ENCODE data around the gene CROCC2. TPM values are rescaled to one million over a fixed set of nuclear protein-coding genes. Genes with fewer than 3 reads are reported as not detected.

CROCC2 gene
- total RNA-seq, 3 donors from 2014 or later = 0.07 to 0.19 TPM; not detected in 1

GRCh38 chr2:240965905-240966456, 59.8 kb downstream of the CROCC2 start:
- peak in 1 of 3 donors; percentile 17 for DNase-seq

DNA sequence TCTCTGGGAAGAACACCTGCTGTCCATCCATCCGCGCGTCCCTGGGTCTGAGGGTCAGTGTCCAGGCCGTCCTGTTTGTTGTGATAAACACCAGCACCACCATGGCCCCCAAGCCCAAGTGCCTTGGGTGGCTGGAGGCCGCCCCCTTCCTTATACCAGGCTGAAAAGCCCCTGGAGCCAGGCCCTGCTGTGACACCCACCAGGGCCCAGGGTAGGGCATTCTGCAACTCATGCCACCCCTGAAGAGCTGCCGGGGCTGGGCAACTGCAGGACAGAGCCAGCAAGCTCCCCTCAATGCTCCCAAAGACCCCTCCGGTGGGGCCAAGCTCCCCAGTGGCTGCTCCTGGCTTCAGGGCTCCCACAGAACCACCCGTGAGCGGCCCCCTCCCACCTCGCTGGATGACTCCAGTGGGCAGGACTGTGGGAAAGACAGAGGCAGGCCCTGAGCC, 60.3 kb downstream of the CROCC2 start:
- no peak for TF ChIP-seq CTCF (IDR thresholded peaks at IDR 0.05)
- Histone ChIP-seq H3K4me1 (ENCODE audit: low read depth) (no peaks in the 10 kb centered on the region), H3K36me3 (ENCODE audit: low read depth) (no peaks in the 10 kb centered on the region), H3K9me3 (no peaks in the 10 kb centered on the region), H3K4me3 (no peak overlapping the region)
- DNase-seq (peak in 1 of 3 donors; percentile 6), ATAC-seq (no peak)
- intact Hi-C loops (cut with DNase I, micrococcal nuclease) = no loop called here

More at GRCh38 chr2:240965905-240966456, 59.8 kb downstream of the CROCC2 start:
- intact Hi-C loops (cut with DNase I, micrococcal nuclease) = no loop called here
- H3K36me3 ChIP-seq (ENCODE audit: low read depth) = no peaks in the 10 kb centered on the region
- H3K9me3 ChIP-seq = no peaks in the 10 kb centered on the region
- H3K4me3 ChIP-seq = no peak overlapping the region
- no peak for ATAC-seq
- no peaks in the 10 kb centered on the region for H3K4me1 ChIP-seq (ENCODE audit: low read depth)
- TF ChIP-seq CTCF (IDR thresholded peaks at IDR 0.05) = no peak

DNA sequence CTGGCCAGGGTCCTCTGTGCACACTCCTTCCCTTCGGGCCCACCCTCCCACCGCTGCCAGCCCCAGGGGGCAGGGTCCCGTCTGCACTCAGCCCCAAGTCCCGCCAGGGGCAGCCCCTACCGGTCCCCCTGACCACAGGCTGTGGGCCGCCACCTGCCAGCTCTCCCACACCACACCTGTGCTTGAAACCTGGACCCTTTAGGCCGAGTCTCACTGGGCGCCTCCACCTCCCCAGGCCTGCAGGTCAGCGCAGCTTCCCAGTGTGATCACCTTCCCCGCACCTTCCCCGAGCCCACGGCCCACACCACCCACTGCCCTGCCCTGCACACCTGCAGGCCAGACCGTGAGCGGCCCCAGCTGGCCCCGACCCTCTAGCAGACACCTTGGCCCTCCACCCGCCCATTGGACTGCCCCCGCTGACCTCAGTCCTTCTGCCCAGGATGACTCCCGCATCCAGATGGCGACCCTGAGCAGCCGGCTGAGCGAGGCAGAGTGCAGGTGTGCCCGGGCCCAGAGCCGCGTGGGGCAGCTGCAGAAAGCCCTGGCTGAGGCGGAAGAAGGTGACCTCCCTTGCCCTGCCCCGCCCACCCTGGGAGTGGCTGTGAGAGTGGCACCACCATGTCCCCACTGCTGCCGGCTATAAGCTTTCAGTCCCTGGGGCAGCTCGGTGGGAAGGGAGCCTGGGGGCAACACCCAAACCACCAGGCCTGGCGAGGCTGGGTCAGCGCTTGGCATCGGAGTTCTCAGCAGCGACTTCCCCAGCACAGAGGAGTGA, 61.0 kb downstream of the CROCC2 start:
- Histone ChIP-seq H3K4me1 (ENCODE audit: low read depth) (no peaks in the 10 kb centered on the region), H3K36me3 (ENCODE audit: low read depth) (no peaks in the 10 kb centered on the region), H3K4me3 (no peak overlapping the region), H3K9me3 (no peaks in the 10 kb centered on the region)
- intact Hi-C loops (cut with DNase I, micrococcal nuclease) = no loop called here
- peak; percentile 53 for ATAC-seq
- DNase-seq = peak in 1 of 3 donors; percentile 51
- TF ChIP-seq CTCF (IDR thresholded peaks at IDR 0.05) = no peak

DNA sequence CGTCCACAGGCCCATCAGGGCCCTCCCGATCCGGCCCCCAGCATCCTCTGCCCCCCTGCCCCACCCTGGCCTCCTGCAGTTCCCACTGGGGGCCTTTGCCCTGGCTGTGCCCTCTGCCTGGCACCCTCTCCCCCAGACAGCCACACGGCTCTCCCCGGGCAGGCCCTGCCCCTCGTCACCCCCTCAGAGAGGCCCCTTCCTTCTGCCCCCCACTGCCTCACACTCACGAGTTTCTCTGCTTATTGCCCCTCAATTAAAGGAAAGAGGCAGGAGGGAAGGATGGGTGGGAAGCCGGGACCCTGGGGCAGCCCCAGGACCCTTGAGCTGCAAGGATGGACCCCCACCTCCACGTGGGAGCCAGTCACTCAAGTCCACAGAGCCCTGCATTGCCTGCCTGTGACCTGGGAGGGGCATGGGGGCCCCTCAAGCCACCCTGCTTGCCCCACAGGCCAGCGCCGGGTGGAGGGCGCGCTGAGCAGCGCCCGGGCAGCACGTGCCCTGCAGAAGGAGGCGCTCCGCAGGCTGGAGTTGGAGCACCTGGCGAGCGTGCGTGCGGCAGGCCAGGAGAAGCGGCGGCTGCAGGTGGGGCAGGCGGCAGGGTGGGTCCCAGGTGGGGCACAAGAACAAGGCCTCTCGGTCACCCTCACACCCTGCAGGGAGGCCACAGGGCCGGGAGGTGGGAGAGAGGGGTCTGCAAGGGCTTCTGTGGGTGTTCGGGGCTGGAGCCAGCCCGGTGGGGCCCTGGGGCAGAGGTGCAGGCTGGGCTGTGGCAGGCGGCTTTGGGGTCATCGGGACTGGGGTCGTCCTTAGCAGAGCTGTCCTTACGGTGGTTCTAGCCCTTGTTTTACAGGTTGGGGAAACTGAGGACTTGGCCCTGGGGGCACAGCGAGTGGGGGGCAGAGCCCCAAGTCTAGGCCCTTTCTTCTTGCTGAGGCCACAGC, 61.8 kb downstream of the CROCC2 start:
- intact Hi-C loops (cut with DNase I, micrococcal nuclease) = no loop called here
- no peaks in the 10 kb centered on the region for H3K4me1 ChIP-seq (ENCODE audit: low read depth)
- no peak for TF ChIP-seq CTCF (IDR thresholded peaks at IDR 0.05)
- DNase-seq (peak in 2 of 3 donors; percentile 12 to 44), ATAC-seq (no peak)
- no peaks in the 10 kb centered on the region for H3K9me3 ChIP-seq
- no peaks in the 10 kb centered on the region for H3K36me3 ChIP-seq (ENCODE audit: low read depth)
- no peak overlapping the region for H3K4me3 ChIP-seq

DNA sequence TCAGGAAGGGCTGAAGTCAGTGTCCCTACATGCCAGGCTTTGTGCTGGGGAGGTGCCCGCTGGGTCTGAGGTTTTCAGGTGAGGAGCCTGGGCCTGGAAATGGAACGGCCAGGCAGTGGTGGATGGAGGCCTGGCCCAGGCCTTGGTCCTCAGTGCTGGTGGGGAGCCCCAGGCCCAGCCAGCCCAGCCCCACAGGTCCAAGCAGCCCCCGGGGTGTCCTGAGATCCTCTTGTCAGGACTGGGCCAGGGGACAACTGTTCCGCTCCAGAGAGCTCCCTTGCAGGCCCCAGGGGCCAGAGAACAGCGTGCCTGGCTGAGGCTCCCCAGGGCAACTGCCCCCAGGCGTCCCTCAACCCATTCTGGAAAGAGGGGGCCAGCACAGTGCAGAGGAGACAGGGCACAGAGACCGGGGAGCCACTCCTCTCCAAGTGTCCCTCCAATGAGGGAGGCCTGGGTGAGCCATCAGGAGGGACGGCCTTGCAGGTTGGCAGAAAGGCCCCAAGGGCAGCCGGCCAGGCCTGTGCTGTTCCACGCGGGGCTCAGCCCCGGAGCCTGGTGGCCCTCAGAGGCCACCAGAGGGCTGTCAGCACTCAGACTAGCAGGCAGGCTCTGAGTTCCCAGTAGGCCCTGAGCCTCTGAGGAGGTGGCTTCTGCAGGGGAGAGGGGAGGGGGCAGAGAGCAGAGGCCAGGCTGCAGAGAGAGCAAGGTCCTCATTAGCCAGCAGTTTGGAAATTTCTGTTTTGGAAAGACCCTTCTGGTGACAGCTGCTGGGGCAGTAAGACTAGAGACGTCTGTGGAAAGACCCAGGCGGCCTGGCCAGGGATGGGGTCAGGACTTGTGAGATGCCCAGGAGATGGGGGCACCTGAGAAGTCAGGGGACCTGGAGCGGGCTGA, 62.8 kb downstream of the CROCC2 start:
- ATAC-seq = no peak

More for the DNA sequence above, 62.8 kb downstream of the CROCC2 start:
- TF ChIP-seq CTCF (IDR thresholded peaks at IDR 0.05) = no peak
- Histone ChIP-seq H3K9me3 (no peaks in the 10 kb centered on the region), H3K36me3 (ENCODE audit: low read depth) (no peaks in the 10 kb centered on the region), H3K4me3 (no peak overlapping the region), H3K4me1 (ENCODE audit: low read depth) (no peaks in the 10 kb centered on the region)
- intact Hi-C loops (cut with DNase I, micrococcal nuclease) = no loop called here
- DNase-seq = peak in 2 of 3 donors; percentile 23 to 47

Measured in mucosa of descending colon (tissue), 3 donors.